Esophagus squamous epithelium (tissue), 5 donors: Measurements from ENCODE around the gene FMO5. TPM values are rescaled to one million over a fixed set of nuclear protein-coding genes. Genes with fewer than 3 reads are reported as not detected.

Experiments used
- DNase-seq: peaks from one replicate; lab custom pipeline; 2025; lab: John Stamatoyannopoulos, UW
- H3K27ac ChIP-seq, 4 donors: fragments of 200-600 bp; sonication (generic); one replicate each; pipeline ENCODE4 v1.5.1; 2016 to 2019; ENCODE audit warnings: mild to moderate bottlenecking in 1 of 4
- H3K27me3 ChIP-seq, 4 donors: fragments of 200-600 bp; sonication (generic); 1 replicate in 3 of 4; 2 replicates in 1 of 4; pipeline versions ENCODE4 v1.5.1 to v1.6.0; 2017 to 2021; ENCODE audit warnings: antibody characterized with exemption in 1 of 4
- H3K36me3 ChIP-seq, 3 donors: fragments of 200-600 bp; sonication (generic); one replicate each; pipeline ENCODE4 v1.5.1; 2016 to 2019
- H3K4me1 ChIP-seq, 3 donors: fragments of 200-600 bp; sonication (generic); one replicate each; pipeline ENCODE4 v1.5.1; 2017 to 2019
- H3K4me3 ChIP-seq, 4 donors: fragments of 200-600 bp; sonication (generic); 1 replicate in 3 of 4; 2 replicates in 1 of 4; pipeline ENCODE4 v1.5.1; 2016 to 2019; ENCODE audit warnings: mild to moderate bottlenecking in 2 of 4, moderate library complexity in 1 of 4
- H3K9me3 ChIP-seq, 3 donors: fragments of 200-600 bp; sonication (generic); one replicate each; pipeline ENCODE4 v1.5.1; 2016 to 2019
- POLR2A ChIP-seq, 4 donors: fragments of 450-650 bp; IDR thresholded peaks; one replicate each; pipeline ENCODE4 v1.6.1; 2017; ENCODE audit warnings: antibody characterized with exemption in 4 of 4, mild to moderate bottlenecking in 4 of 4, moderate library complexity in 3 of 4
- WGBS, 2 donors: methylation state at CpG; one replicate each; pipeline ENCODE4 v1.1.5; 2018; 5-methylcytosine and 5-hydroxymethylcytosine counted together
- intact Hi-C: fragments of 100-400 bp; cut with DNase I; formaldehyde crosslinking; loops from one replicate; pipeline ENCODE4 v1.15.0; 2022
- total RNA-seq, 4 donors: library from RNA; depleted of rRNA; stranded (reverse); fragments of >200 nt; gene quantifications; one replicate each; pipeline ENCODE4 v1.1.0, GENCODE V29; 2016
- TF ChIP-seq, protein P1 (sequence below), 6 experiments: fragments of 450-650 bp in 4 of 6; fragments of 200-600 bp in 2 of 6; sonication (generic) in 2 of 6; IDR thresholded peaks; one replicate each; pipeline ENCODE4 v1.5.1; 2016 to 2019; ENCODE audit warnings: antibody characterized with exemption in 6 of 6, mild to moderate bottlenecking in 4 of 6, moderate library complexity in 4 of 6
- donor health status: DM: yes; HTN: yes; CAD: no.

The FMO5 gene
- total RNA-seq, 4 donors from 2014 or later = 0.38 to 2.3 (median 0.77) TPM

DNA sequence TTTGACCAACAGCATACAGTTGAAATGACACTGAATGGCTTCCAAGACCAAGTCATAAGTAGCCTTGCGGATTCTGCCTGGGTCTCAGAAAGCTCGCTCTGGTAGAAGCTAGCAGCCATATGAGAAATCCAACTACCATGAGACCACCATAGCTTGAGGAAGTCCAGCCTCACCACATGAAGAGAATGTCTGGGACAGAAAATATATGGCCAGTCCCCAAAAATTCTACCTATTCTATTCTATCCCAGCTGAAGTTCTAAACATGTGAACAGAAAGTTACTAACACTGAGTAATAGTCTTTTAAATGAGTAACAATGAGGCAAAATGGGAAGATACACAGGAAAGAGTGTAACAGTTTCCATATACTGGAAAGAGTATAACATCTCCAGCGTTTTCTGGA lies 9.0 kb downstream of the FMO5 start:
- Histone ChIP-seq H3K27ac (no peak overlapping the region), H3K9me3 (no peaks in the 10 kb centered on the region), H3K4me1 (no peaks in the 10 kb centered on the region), H3K36me3 (peaks cover 0 to 7% (median 0%) of the 10 kb centered on the region in 3 donors), H3K27me3 (no peaks in the 10 kb centered on the region), H3K4me3 (no peak overlapping the region)
- intact Hi-C loops = no loop called here
- 81 to 91% methylated on average over 3 of the region's 3 CpGs for WGBS, 2 donors
- TF ChIP-seq, protein P1, sequence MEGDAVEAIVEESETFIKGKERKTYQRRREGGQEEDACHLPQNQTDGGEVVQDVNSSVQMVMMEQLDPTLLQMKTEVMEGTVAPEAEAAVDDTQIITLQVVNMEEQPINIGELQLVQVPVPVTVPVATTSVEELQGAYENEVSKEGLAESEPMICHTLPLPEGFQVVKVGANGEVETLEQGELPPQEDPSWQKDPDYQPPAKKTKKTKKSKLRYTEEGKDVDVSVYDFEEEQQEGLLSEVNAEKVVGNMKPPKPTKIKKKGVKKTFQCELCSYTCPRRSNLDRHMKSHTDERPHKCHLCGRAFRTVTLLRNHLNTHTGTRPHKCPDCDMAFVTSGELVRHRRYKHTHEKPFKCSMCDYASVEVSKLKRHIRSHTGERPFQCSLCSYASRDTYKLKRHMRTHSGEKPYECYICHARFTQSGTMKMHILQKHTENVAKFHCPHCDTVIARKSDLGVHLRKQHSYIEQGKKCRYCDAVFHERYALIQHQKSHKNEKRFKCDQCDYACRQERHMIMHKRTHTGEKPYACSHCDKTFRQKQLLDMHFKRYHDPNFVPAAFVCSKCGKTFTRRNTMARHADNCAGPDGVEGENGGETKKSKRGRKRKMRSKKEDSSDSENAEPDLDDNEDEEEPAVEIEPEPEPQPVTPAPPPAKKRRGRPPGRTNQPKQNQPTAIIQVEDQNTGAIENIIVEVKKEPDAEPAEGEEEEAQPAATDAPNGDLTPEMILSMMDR (IDR thresholded peaks at IDR 0.05) = no peak
- TF ChIP-seq POLR2A (IDR thresholded peaks at IDR 0.05) = no peak
- DNase-seq = no peak

DNA sequence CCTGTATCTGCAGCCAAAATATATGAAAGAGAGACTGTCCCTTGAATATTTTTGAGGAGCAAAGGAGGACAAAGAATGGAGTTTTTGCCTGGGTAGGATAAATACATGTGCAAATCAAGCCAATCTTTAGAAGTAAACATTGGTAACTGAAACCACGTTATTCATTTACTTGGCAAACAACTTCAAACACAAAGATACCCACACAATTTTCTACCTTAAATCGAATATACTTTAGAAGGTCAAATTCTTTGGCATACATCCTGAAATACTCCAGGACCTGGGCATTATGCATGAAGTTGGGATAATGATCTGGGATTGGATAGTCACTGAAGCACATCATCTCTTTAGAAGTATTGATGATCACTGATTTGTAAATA lies 9.6 kb downstream of the FMO5 start:
- no peaks in the 10 kb centered on the region for H3K9me3 ChIP-seq
- no peak overlapping the region for H3K4me3 ChIP-seq
- 29 to 34% methylated on average over 2 of the region's 2 CpGs for WGBS, 2 donors
- DNase-seq = no peak
- intact Hi-C loops = no loop called here
- no peak overlapping the region for H3K27ac ChIP-seq
- H3K36me3 ChIP-seq = peaks cover 0 to 7% (median 0%) of the 10 kb centered on the region in 3 donors
- H3K4me1 ChIP-seq = no peaks in the 10 kb centered on the region
- TF ChIP-seq POLR2A (IDR thresholded peaks at IDR 0.05) = no peak
- TF ChIP-seq, protein P1 (IDR thresholded peaks at IDR 0.05) = no peak
- no peaks in the 10 kb centered on the region for H3K27me3 ChIP-seq

DNA sequence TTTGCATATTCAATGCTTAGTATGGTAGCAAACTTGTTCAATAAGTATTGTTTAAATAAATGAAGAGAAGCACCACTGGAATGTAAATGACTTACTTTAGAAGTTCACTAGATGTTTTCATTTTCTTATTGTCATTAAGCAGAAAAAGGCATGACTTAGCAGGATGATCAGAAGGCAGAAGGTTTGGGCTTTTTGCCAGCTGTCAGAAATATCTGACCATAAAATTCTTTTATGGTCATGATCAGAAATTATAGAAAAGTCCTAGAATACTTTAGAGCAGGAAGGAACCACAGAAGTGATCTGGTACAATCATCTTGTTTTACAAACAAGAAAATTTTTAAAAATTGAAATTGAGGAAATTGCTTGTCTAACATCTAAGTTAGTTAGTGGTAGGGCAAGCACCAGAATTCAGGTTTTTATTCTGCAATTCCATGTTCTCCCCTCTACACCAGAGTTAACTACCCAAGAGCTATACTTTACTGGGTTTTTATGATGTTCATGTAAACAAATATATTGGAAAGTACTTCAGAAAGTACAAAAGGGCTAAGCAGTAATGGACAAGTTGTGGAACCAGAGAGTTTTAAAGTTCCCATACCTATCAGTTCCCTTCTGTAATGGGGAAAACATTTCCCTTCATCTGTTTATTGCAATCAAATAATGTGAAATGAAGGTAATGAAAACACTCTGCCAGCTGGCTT lies 10.1 kb downstream of the FMO5 start:
- Histone ChIP-seq H3K4me3 (no peak overlapping the region), H3K27me3 (no peaks in the 10 kb centered on the region), H3K27ac (no peak overlapping the region), H3K4me1 (no peaks in the 10 kb centered on the region), H3K9me3 (no peaks in the 10 kb centered on the region), H3K36me3 (peaks cover 0 to 7% (median 0%) of the 10 kb centered on the region in 3 donors)
- no peak for TF ChIP-seq POLR2A (IDR thresholded peaks at IDR 0.05)
- TF ChIP-seq, protein P1 (IDR thresholded peaks at IDR 0.05) = no peak
- intact Hi-C loops = no loop called here
- DNase-seq = no peak

DNA sequence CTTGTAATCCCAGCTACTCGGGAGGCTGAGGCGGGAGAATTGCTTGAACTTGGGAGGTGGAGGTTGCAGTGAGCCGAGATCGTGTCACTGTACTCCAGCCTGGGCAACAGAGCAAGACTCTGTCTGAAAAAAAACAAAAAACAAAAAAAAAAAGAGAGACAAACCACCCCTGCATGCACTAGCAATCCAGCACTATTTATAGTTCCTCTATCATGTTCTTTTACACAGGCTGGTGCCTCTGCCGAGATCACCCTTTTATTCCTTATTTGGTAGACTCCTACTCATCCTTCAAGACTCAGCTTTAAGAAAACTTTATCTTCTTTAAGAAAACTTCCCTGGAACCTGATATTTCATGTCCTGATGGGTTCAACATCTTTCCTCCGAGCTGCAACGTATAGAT lies 10.8 kb downstream of the FMO5 start:
- DNase-seq = no peak
- Histone ChIP-seq H3K36me3 (peaks cover 0 to 7% (median 0%) of the 10 kb centered on the region in 3 donors), H3K9me3 (no peaks in the 10 kb centered on the region), H3K4me1 (no peaks in the 10 kb centered on the region), H3K27me3 (no peaks in the 10 kb centered on the region), H3K27ac (no peak overlapping the region), H3K4me3 (no peak overlapping the region)
- TF ChIP-seq POLR2A (IDR thresholded peaks at IDR 0.05) = no peak
- TF ChIP-seq, protein P1 (IDR thresholded peaks at IDR 0.05) = no peak
- WGBS, 2 donors = 69 to 85% methylated on average over 7 of the region's 7 CpGs
- intact Hi-C loops = no loop called here

DNA sequence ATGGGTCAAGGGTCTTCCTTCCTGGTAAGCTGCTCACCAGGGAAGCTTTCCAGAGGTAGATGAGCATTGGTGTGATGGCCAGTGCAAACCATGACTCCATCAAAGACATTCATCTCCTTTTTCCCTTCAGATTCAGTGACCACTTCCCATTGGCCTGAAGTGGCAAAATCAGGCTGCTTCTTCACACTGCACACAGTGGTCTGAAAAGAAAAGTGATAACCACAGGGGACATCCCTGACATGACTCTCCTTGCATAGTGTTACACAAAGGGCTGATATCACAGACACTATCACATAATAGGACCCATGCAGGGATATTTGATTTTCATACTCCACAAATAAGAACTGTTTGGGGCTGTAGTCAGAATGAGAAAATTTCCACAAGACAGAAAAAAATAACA lies 11.9 kb downstream of the FMO5 start:
- no peak for DNase-seq
- peaks cover 0 to 7% (median 0%) of the 10 kb centered on the region in 3 donors for H3K36me3 ChIP-seq
- no peak overlapping the region for H3K4me3 ChIP-seq
- no peak overlapping the region for H3K27ac ChIP-seq
- H3K4me1 ChIP-seq = no peaks in the 10 kb centered on the region
- TF ChIP-seq, protein P1 (IDR thresholded peaks at IDR 0.05) = no peak
- intact Hi-C loops = no loop called here
- H3K9me3 ChIP-seq = no peaks in the 10 kb centered on the region
- no peaks in the 10 kb centered on the region for H3K27me3 ChIP-seq
